HepG2 (cell line): Measurements from ENCODE around the gene NUP93. TPM values are rescaled to one million over a fixed set of nuclear protein-coding genes. Genes with fewer than 3 reads are reported as not detected.
A peak's percentile ranks its signal among the peaks of the same experiment; 100 is the strongest.

Source experiments
- EP300 ChIP-seq, 3 experiments: sonication (generic) in 1 of 3; formaldehyde crosslinking in 1 of 3; IDR thresholded peaks; 2 replicates each; pipeline versions ENCODE4 v1.5.1 to v1.6.1; 2011 to 2020; ENCODE audit warnings: low read depth in 2 of 3, low read length in 2 of 3, borderline replicate concordance in 1 of 3, improper control_type of control experiment in 1 of 3, mild to moderate bottlenecking in 1 of 3, missing genetic modification reagents in 1 of 3, moderate library complexity in 1 of 3
- FOSL1 ChIP-seq: sonication (generic); formaldehyde crosslinking; IDR thresholded peaks from 2 replicates; pipeline ENCODE4 v1.9.0; 2021; ENCODE audit warnings: missing genetic modification reagents, borderline replicate concordance
- FOXK1 ChIP-seq: sonication (generic); formaldehyde crosslinking; IDR thresholded peaks from 2 replicates; pipeline ENCODE4 v1.4.0; 2020; ENCODE audit warnings: low read depth, missing genetic modification reagents, borderline replicate concordance
- MBNL3 ChIP-seq: fragments of 250-450 bp; sonication (Bioruptor Pico); conservative IDR thresholded peaks from 2 replicates; pipeline ENCODE4 v1.8.0; 2022; ENCODE audit warnings: mild to moderate bottlenecking, inconsistent platforms
- MIER3 ChIP-seq: IDR thresholded peaks from 2 replicates; pipeline ENCODE4 v1.6.1; 2016; ENCODE audit warnings: missing compliant biosample characterization, borderline replicate concordance
- MIXL1 ChIP-seq: IDR thresholded peaks from 2 replicates; pipeline ENCODE4 v1.6.1; 2016
- NFYB ChIP-seq: sonication (generic); formaldehyde crosslinking; IDR thresholded peaks from 2 replicates; pipeline ENCODE4 v1.4.0; 2020; ENCODE audit warnings: missing genetic modification reagents
- NR2F6 ChIP-seq, 2 experiments: IDR thresholded peaks; 2 replicates each; pipeline ENCODE4 v1.6.1; 2016; ENCODE audit warnings: antibody characterized with exemption in 1 of 2, mild to moderate bottlenecking in 1 of 2
- RFXAP ChIP-seq: sonication (generic); formaldehyde crosslinking; IDR thresholded peaks from 2 replicates; pipeline ENCODE4 v1.4.0; 2020; ENCODE audit warnings: missing genetic modification reagents, borderline replicate concordance
- SIX4 ChIP-seq: sonication (generic); formaldehyde crosslinking; IDR thresholded peaks from 2 replicates; pipeline ENCODE4 v1.4.0; 2020; ENCODE audit warnings: missing genetic modification reagents
- TCF7L2 ChIP-seq: IDR thresholded peaks from 2 replicates; pipeline ENCODE4 v1.6.1; 2011; ENCODE audit warnings: mild to moderate bottlenecking, low read depth, low read length, moderate library complexity
- ZC3H13 ChIP-seq: sonication (generic); formaldehyde crosslinking; IDR thresholded peaks from 2 replicates; pipeline ENCODE4 v1.8.1; 2023; ENCODE audit warnings: mild to moderate bottlenecking, missing genetic modification reagents, moderate library complexity
- ZFP90 ChIP-seq: sonication (generic); formaldehyde crosslinking; IDR thresholded peaks from 2 replicates; pipeline ENCODE4 v1.8.0; 2022; ENCODE audit warnings: missing genetic modification reagents, mild to moderate bottlenecking, inconsistent platforms, borderline replicate concordance
- ZFX ChIP-seq: sonication (generic); formaldehyde crosslinking; IDR thresholded peaks from 2 replicates; pipeline ENCODE4 v1.4.0; 2020; ENCODE audit warnings: mild to moderate bottlenecking, low read depth, missing genetic modification reagents, moderate library complexity
- ZNF205 ChIP-seq: IDR thresholded peaks from 2 replicates; pipeline ENCODE4 v1.6.1; 2018; ENCODE audit warnings: missing biosample characterization, missing genetic modification reagents
- ZNF572 ChIP-seq: sonication (generic); formaldehyde crosslinking; IDR thresholded peaks from 2 replicates; pipeline ENCODE4 v1.5.1; 2020; ENCODE audit warnings: mild to moderate bottlenecking, missing genetic modification reagents
- ZNF672 ChIP-seq: sonication (generic); formaldehyde crosslinking; IDR thresholded peaks from 2 replicates; pipeline ENCODE4 v1.8.1; 2022; ENCODE audit warnings: missing genetic modification reagents
- ZNF724P ChIP-seq: sonication (generic); formaldehyde crosslinking; IDR thresholded peaks from 2 replicates; pipeline ENCODE4 v1.8.0; 2022; ENCODE audit warnings: missing genetic modification reagents, borderline replicate concordance
- ZNF83 ChIP-seq: sonication (generic); formaldehyde crosslinking; IDR thresholded peaks from 2 replicates; pipeline ENCODE4 v1.4.0; 2020; ENCODE audit warnings: missing genetic modification reagents, mild to moderate bottlenecking, borderline replicate concordance
- ZNF891 ChIP-seq: sonication (generic); formaldehyde crosslinking; IDR thresholded peaks from 2 replicates; pipeline ENCODE4 v1.5.0; 2020; ENCODE audit warnings: mild to moderate bottlenecking, missing genetic modification reagents
- polyA plus RNA-seq, 8 experiments: library from polyadenylated mRNA; depleted of rRNA in 3 of 8; stranded (reverse) in 7 of 8; unstranded in 1 of 8; fragments of >200 nt; fragmentation: Illumina TruSeq in 4 of 8; extraction: Trizol in 4 of 8; gene quantifications; 2 replicates each; pipeline versions ENCODE4 v1.2.1 to v1.2.3, GENCODE V29; 2011 to 2016; ENCODE audit warnings: low read depth in 4 of 8, missing spikeins in 1 of 8, mixed read lengths in 1 of 8; ENCODE audit not compliant: insufficient read depth in 1 of 8
- total RNA-seq, 5 experiments: library from RNA; depleted of rRNA; stranded (reverse); fragments of >200 nt; fragmentation: Illumina TruSeq; extraction: Trizol; gene quantifications; 2 replicates each; pipeline ENCODE4 v1.2.3, GENCODE V29; 2016; ENCODE audit warnings: low read depth in 1 of 5
- TF ChIP-seq, protein P1 (sequence below): sonication (generic); formaldehyde crosslinking; conservative IDR thresholded peaks from 2 replicates; pipeline ENCODE4 v1.4.0; 2020; ENCODE audit warnings: missing genetic modification reagents
- TF ChIP-seq, protein P2 (sequence below): sonication (generic); formaldehyde crosslinking; IDR thresholded peaks from 2 replicates; pipeline ENCODE4 v1.4.0; 2020; ENCODE audit warnings: missing genetic modification reagents, borderline replicate concordance
- TF ChIP-seq, protein P3 (sequence below): sonication (generic); formaldehyde crosslinking; IDR thresholded peaks from 2 replicates; pipeline ENCODE4 v1.4.0; 2020; ENCODE audit warnings: missing genetic modification reagents

The NUP93 gene
- total and polyA plus RNA-seq, 2 of the 13 experiments (the other 11 are each of a cell fraction or from before 2014, with no cell fraction given), result 58.5 to 140 TPM

GRCh38 chr16:56681939-56682702, 47.8 kb upstream of the NUP93 start, which contains the start of gene MT1X (continued):
- TF ChIP-seq ZNF672 (no peak), ZNF572 (CRISPR knock-in tag) (no peak), MIXL1 (CRISPR knock-in tag) (no peak), TCF7L2 (no peak; the same call in 1 of the 2 replicates), EP300 (IDR thresholded peaks at IDR 0.05; ENCODE audit: low read depth in 2 of 2, low read length in 2 of 2) (peak in 1 of 2 experiments; percentile 45; a peak in 1 of 4 replicates), EP300 (CRISPR knock-in tag; IDR thresholded peaks at IDR 0.05; ENCODE audit: borderline replicate concordance) (no peak), RFXAP (CRISPR knock-in tag) (peak; percentile 77; the same call in 1 of the 2 replicates), ZNF724P (CRISPR knock-in tag) (no peak), FOSL1 (CRISPR knock-in tag) (no peak), ZNF891 (no peak), FOXK1 (no peak), ZNF83 (no peak), ZNF205 (CRISPR knock-in tag) (no peak), NFYB (CRISPR knock-in tag) (no peak; the same call in 1 of the 2 replicates), MBNL3 (CRISPR knock-in tag) (no peak), ZC3H13 (CRISPR knock-in tag) (no peak), SIX4 (CRISPR knock-in tag) (no peak), ZFP90 (CRISPR knock-in tag) (peak; percentile 91; the same call in 1 of the 2 replicates), ZFX (CRISPR knock-in tag) (peak; percentile 84), MIER3 (CRISPR knock-in tag) (no peak; the same call in 1 of the 2 replicates), NR2F6 (IDR thresholded peaks at IDR 0.05) (no peak), NR2F6 (CRISPR knock-in tag; IDR thresholded peaks at IDR 0.05) (peak; percentile 13; the same call in 1 of the 2 replicates)
- TF ChIP-seq, protein P1, sequence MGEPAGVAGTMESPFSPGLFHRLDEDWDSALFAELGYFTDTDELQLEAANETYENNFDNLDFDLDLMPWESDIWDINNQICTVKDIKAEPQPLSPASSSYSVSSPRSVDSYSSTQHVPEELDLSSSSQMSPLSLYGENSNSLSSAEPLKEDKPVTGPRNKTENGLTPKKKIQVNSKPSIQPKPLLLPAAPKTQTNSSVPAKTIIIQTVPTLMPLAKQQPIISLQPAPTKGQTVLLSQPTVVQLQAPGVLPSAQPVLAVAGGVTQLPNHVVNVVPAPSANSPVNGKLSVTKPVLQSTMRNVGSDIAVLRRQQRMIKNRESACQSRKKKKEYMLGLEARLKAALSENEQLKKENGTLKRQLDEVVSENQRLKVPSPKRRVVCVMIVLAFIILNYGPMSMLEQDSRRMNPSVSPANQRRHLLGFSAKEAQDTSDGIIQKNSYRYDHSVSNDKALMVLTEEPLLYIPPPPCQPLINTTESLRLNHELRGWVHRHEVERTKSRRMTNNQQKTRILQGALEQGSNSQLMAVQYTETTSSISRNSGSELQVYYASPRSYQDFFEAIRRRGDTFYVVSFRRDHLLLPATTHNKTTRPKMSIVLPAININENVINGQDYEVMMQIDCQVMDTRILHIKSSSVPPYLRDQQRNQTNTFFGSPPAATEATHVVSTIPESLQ (CRISPR knock-in tag), result no peak
- TF ChIP-seq, protein P2, sequence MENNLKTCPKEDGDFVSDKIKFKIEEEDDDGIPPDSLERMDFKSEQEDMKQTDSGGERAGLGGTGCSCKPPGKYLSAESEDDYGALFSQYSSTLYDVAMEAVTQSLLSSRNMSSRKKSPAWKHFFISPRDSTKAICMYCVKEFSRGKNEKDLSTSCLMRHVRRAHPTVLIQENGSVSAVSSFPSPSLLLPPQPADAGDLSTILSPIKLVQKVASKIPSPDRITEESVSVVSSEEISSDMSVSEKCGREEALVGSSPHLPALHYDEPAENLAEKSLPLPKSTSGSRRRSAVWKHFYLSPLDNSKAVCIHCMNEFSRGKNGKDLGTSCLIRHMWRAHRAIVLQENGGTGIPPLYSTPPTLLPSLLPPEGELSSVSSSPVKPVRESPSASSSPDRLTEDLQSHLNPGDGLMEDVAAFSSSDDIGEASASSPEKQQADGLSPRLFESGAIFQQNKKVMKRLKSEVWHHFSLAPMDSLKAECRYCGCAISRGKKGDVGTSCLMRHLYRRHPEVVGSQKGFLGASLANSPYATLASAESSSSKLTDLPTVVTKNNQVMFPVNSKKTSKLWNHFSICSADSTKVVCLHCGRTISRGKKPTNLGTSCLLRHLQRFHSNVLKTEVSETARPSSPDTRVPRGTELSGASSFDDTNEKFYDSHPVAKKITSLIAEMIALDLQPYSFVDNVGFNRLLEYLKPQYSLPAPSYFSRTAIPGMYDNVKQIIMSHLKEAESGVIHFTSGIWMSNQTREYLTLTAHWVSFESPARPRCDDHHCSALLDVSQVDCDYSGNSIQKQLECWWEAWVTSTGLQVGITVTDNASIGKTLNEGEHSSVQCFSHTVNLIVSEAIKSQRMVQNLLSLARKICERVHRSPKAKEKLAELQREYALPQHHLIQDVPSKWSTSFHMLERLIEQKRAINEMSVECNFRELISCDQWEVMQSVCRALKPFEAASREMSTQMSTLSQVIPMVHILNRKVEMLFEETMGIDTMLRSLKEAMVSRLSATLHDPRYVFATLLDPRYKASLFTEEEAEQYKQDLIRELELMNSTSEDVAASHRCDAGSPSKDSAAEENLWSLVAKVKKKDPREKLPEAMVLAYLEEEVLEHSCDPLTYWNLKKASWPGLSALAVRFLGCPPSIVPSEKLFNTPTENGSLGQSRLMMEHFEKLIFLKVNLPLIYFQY (CRISPR knock-in tag), result peak; percentile 82; the same call in 1 of the 2 replicates
- TF ChIP-seq, protein P3, sequence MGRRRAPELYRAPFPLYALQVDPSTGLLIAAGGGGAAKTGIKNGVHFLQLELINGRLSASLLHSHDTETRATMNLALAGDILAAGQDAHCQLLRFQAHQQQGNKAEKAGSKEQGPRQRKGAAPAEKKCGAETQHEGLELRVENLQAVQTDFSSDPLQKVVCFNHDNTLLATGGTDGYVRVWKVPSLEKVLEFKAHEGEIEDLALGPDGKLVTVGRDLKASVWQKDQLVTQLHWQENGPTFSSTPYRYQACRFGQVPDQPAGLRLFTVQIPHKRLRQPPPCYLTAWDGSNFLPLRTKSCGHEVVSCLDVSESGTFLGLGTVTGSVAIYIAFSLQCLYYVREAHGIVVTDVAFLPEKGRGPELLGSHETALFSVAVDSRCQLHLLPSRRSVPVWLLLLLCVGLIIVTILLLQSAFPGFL (CRISPR knock-in tag), result no peak
